IMR-90 (cell line): ENCODE results near the gene SLC19A1. TPM values are rescaled to one million over a fixed set of nuclear protein-coding genes. Genes with fewer than 3 reads are reported as not detected.

Source experiments
- ATAC-seq: fragments of 200-7000 bp; cut with Tn5 transposase; 2 replicates; pipeline ENCODE4 v1.9.1; 2020; ENCODE audit warnings: low read depth, mild to moderate bottlenecking, moderate library complexity
- BruUV-seq: library from RNA; stranded (reverse); fragments of 400-500 nt; replicated peaks from 2 replicates; lab custom pipeline; 2021; lab: Mats Ljungman, UMichigan
- CTCF ChIA-PET: fragments of 300-600 bp; formaldehyde crosslinking; extraction: SDS; loops from one replicate; lab custom pipeline; 2021; ENCODE audit warnings: antibody characterized with exemption; lab: Yijun Ruan, JAX
- POLR2A ChIA-PET: fragments of 300-600 bp; sonication (Branson Sonifier 250); formaldehyde crosslinking; loops from one replicate; lab custom pipeline; 2022; ENCODE audit warnings: antibody characterized with exemption; ENCODE audit not compliant: unreplicated experiment; lab: Charles Lee
- DNase-seq: peaks from one replicate; pipeline ENCODE4 v3.0.0; 2013
- H2AFZ ChIP-seq: replicated peaks from 2 replicates; pipeline ENCODE3; 2013; ENCODE audit warnings: low read length, mild to moderate bottlenecking; ENCODE audit not compliant: poor library complexity
- H2AK5ac ChIP-seq: 2 replicates; pipeline ENCODE4 v1.6.1; 2013; ENCODE audit warnings: low read depth, low read length, inconsistent platforms
- H2AK9ac ChIP-seq: replicated peaks from 2 replicates; pipeline ENCODE3; 2013; ENCODE audit warnings: mild to moderate bottlenecking, low read depth, low read length, moderate library complexity; ENCODE audit not compliant: poor library complexity
- H2BK120ac ChIP-seq: 2 replicates; pipeline ENCODE4 v1.6.1; 2013; ENCODE audit warnings: low read depth, low read length, inconsistent platforms
- H2BK15ac ChIP-seq: 3 replicates; pipeline ENCODE4 v1.6.1; 2013; ENCODE audit warnings: low read depth, low read length, inconsistent platforms
- H2BK20ac ChIP-seq: 2 replicates; pipeline ENCODE4 v1.6.1; 2013; ENCODE audit warnings: low read depth, mild to moderate bottlenecking, inconsistent platforms, low read length, moderate library complexity
- H2BK5ac ChIP-seq: 2 replicates; pipeline ENCODE4 v1.6.1; 2013; ENCODE audit warnings: mild to moderate bottlenecking, low read depth, low read length, inconsistent platforms; ENCODE audit not compliant: poor library complexity, severe bottlenecking
- H3K14ac ChIP-seq: replicated peaks from 2 replicates; pipeline ENCODE4 v1.6.1; 2013; ENCODE audit warnings: low read depth, low read length, inconsistent platforms
- H3K18ac ChIP-seq: 2 replicates; pipeline ENCODE4 v1.6.1; 2013; ENCODE audit warnings: low read depth, low read length, control low read depth
- H3K23ac ChIP-seq: 2 replicates; pipeline ENCODE4 v1.6.1; 2013; ENCODE audit warnings: low read depth, low read length, inconsistent platforms
- H3K27ac ChIP-seq: 2 replicates; pipeline ENCODE4 v1.5.1; 2013; ENCODE audit warnings: mild to moderate bottlenecking, control low read depth, low read length; ENCODE audit not compliant: insufficient read depth
- H3K27me3 ChIP-seq: 2 replicates; pipeline ENCODE4 v1.6.1; 2013; ENCODE audit warnings: low read length; ENCODE audit not compliant: control insufficient read depth, insufficient read depth
- H3K36me3 ChIP-seq: 2 replicates; pipeline ENCODE4 v1.6.1; 2013; ENCODE audit warnings: low read length, mixed read lengths; ENCODE audit not compliant: control insufficient read depth, insufficient read depth
- H3K4ac ChIP-seq: 2 replicates; pipeline ENCODE4 v1.6.1; 2013; ENCODE audit warnings: low read depth, low read length, inconsistent platforms
- H3K4me1 ChIP-seq: 2 replicates; pipeline ENCODE4 v1.6.1; 2013; ENCODE audit warnings: low read length, mixed read lengths; ENCODE audit not compliant: control insufficient read depth, insufficient read depth
- H3K4me2 ChIP-seq: 2 replicates; pipeline ENCODE4 v1.6.1; 2013; ENCODE audit warnings: low read depth, mild to moderate bottlenecking, control low read depth, low read length, moderate library complexity
- H3K4me3 ChIP-seq: 2 replicates; pipeline ENCODE4 v1.5.1; 2013; ENCODE audit warnings: low read depth, mild to moderate bottlenecking, control low read depth, low read length, moderate library complexity; ENCODE audit not compliant: insufficient read depth
- H3K56ac ChIP-seq: 2 replicates; pipeline ENCODE4 v1.6.1; 2013; ENCODE audit warnings: low read length, inconsistent platforms; ENCODE audit not compliant: insufficient read depth; ENCODE audit errors: extremely low read depth
- H3K79me1 ChIP-seq, 2 experiments: 2 replicates each; pipeline ENCODE4 v1.6.1; 2013; ENCODE audit warnings: low read length in 2 of 2, inconsistent platforms in 1 of 2, low read depth in 1 of 2
- H3K9ac ChIP-seq: 2 replicates; pipeline ENCODE4 v1.6.1; 2013; ENCODE audit warnings: low read depth, low read length, control low read depth
- H3K9me1 ChIP-seq: 2 replicates; pipeline ENCODE4 v1.6.1; 2013; ENCODE audit warnings: low read length, inconsistent platforms; ENCODE audit not compliant: insufficient read depth
- H3K9me3 ChIP-seq: 2 replicates; pipeline ENCODE4 v1.6.1; 2013; ENCODE audit warnings: low read length; ENCODE audit not compliant: control insufficient read depth, insufficient read depth
- H4K20me1 ChIP-seq: 2 replicates; pipeline ENCODE4 v1.6.1; 2013; ENCODE audit warnings: low read length, inconsistent platforms; ENCODE audit not compliant: insufficient read depth
- H4K5ac ChIP-seq: 2 replicates; pipeline ENCODE4 v1.6.1; 2013; ENCODE audit warnings: mild to moderate bottlenecking, low read depth, low read length, control low read depth
- H4K8ac ChIP-seq, 2 experiments: 2 replicates each; pipeline ENCODE4 v1.6.1; 2013; ENCODE audit warnings: low read depth in 2 of 2, low read length in 2 of 2, control low read depth in 1 of 2, inconsistent platforms in 1 of 2
- H4K91ac ChIP-seq: 2 replicates; pipeline ENCODE4 v1.6.1; 2013; ENCODE audit warnings: low read depth, low read length, inconsistent platforms; ENCODE audit not compliant: insufficient read depth
- CEBPB ChIP-seq: IDR thresholded peaks from 2 replicates; pipeline ENCODE4 v1.6.1; 2012; ENCODE audit warnings: low read depth, low read length, improper control_type of control experiment
- CTCF ChIP-seq: conservative IDR thresholded peaks from 2 replicates; pipeline ENCODE4 v1.5.1; 2012; ENCODE audit warnings: mild to moderate bottlenecking, low read depth, low read length, improper control_type of control experiment
- MXI1 ChIP-seq: IDR thresholded peaks from 2 replicates; pipeline ENCODE4 v1.6.1; 2012; ENCODE audit warnings: low read depth, mild to moderate bottlenecking, low read length, moderate library complexity, borderline replicate concordance
- NFE2L2 ChIP-seq: fragments of 150-350 bp; IDR thresholded peaks from 2 replicates; pipeline ENCODE4 v1.6.1; 2016; ENCODE audit warnings: low read depth, mild to moderate bottlenecking, low read length
- RFX5 ChIP-seq: IDR thresholded peaks from 2 replicates; pipeline ENCODE4 v1.8.0; 2012; ENCODE audit warnings: low read depth, mild to moderate bottlenecking, low read length, moderate library complexity
- SMC3 ChIP-seq: fragments of 150-350 bp; IDR thresholded peaks from 2 replicates; pipeline ENCODE4 v1.6.1; 2016; ENCODE audit warnings: low read depth, mild to moderate bottlenecking, antibody characterized with exemption, low read length, moderate library complexity
- WGBS, 2 experiments: methylation state at CpG; one replicate each; pipeline versions ENCODE4 v1.1.5 to v1.1.7; 2013; ENCODE audit warnings: missing lambda C conversion rate in 2 of 2; ENCODE audit not compliant: insufficient read length in 1 of 2; ENCODE audit errors: extremely low coverage in 2 of 2; 5-methylcytosine and 5-hydroxymethylcytosine counted together
- dilution Hi-C: fragments of 300-500 bp; cut with HindIII; formaldehyde crosslinking; loops from one replicate; pipeline ENCODE4 v1.14.3; 2018; ENCODE audit warnings: low sequenced_read_pairs; ENCODE audit not compliant: unreplicated experiment
- in situ Hi-C: fragments of 300-500 bp; cut with MboI; formaldehyde crosslinking; loops from 3 replicates; pipeline ENCODE4 v1.14.3; 2019; ENCODE audit warnings: low sequenced_read_pairs, inconsistent platforms, mixed read lengths
- intact Hi-C: fragments of 100-400 bp; cut with micrococcal nuclease; formaldehyde crosslinking; loops from 2 replicates; pipeline ENCODE4 v1.10.0; 2022
- polyA plus RNA-seq, 3 experiments: library from polyadenylated mRNA; depleted of rRNA; stranded (reverse); fragments of >200 nt; gene quantifications; 2 replicates each; pipeline ENCODE4 v1.2.3, GENCODE V29; 2012; ENCODE audit warnings: low replicate concordance in 1 of 3
- total RNA-seq: library from RNA; depleted of rRNA; stranded (reverse); fragments of >200 nt; gene quantifications from 2 replicates; pipeline ENCODE4 v1.2.3, GENCODE V29; 2012

Gene SLC19A1
- total and polyA plus RNA-seq, 2 of the 4 experiments (the other 2 are of a cell fraction) = 2.2 to 16.2 TPM

GRCh38 chr21:45589686-45590245, 47.5 kb upstream of the SLC19A1 start:
- ATAC-seq (no peak), DNase-seq (no peak)
- dilution Hi-C loops (no loop called here), in situ Hi-C loops (no loop called here), intact Hi-C loops (no loop called here)
- H2AFZ ChIP-seq = peak overlapping the region; percentile 90
- H2BK15ac ChIP-seq = no peak overlapping the region
- no peak overlapping the region for H4K91ac ChIP-seq
- peaks cover 9% of the 10 kb centered on the region for H3K9me1 ChIP-seq
- H2AK9ac ChIP-seq = no peak overlapping the region
- H2BK5ac ChIP-seq = no peak overlapping the region
- no peak overlapping the region; a peak in 1 of 4 replicates for H4K8ac ChIP-seq
- no peak overlapping the region for H2BK20ac ChIP-seq
- no peak overlapping the region for H3K23ac ChIP-seq
- H3K9me3 ChIP-seq = peaks cover 34% of the 10 kb centered on the region
- TF ChIP-seq CEBPB (no peak), NFE2L2 (no peak), MXI1 (no peak), RFX5 (no peak), SMC3 (no peak), CTCF (no peak)
- H3K27me3 ChIP-seq = peaks cover 45% of the 10 kb centered on the region
- H3K18ac ChIP-seq = no peak overlapping the region
- BruUV-seq = no TSS peak
- no peak overlapping the region for H3K56ac ChIP-seq
- no peak overlapping the region for H2BK120ac ChIP-seq
- H3K4me2 ChIP-seq = peak overlapping the region; percentile 69
- no peak overlapping the region; the same call in 1 of the 2 replicates for H4K5ac ChIP-seq
- H2AK5ac ChIP-seq = no peak overlapping the region
- ChIA-PET CTCF (interaction anchor here (0.7 kb wide), 1 partner anchor 34 kb away, joined by 7 read pairs; no protein-coding TSS in a partner anchor), POLR2A (no interaction called here)
- no peak overlapping the region for H3K14ac ChIP-seq
- 100% methylated on average over 3 of the region's 41 CpGs; no CpG with 5 or more reads in 1 of the 2 experiments for WGBS, 2 experiments
- H3K9ac ChIP-seq = no peak overlapping the region
- H3K4me3 ChIP-seq = peak overlapping the region; percentile 44
- peaks cover 6% of the 10 kb centered on the region; the same call in 1 of the 2 replicates for H4K20me1 ChIP-seq
- H3K79me1 ChIP-seq = no peaks in the 10 kb centered on the region
- H3K4ac ChIP-seq = no peak overlapping the region
- H3K36me3 ChIP-seq = no peaks in the 10 kb centered on the region
- no peak overlapping the region for H3K27ac ChIP-seq
- no peaks in the 10 kb centered on the region for H3K4me1 ChIP-seq
